HepG2 (cell line): ENCODE data around the gene MLC1. TPM values are rescaled to one million over a fixed set of nuclear protein-coding genes. Genes with fewer than 3 reads are reported as not detected.

Experiments
- ATAC-seq: fragments of 200-7000 bp; cut with Tn5 transposase; 3 replicates; pipeline ENCODE4 v1.9.1; 2020; ENCODE audit warnings: mild to moderate bottlenecking, moderate library complexity
- BruUV-seq: library from RNA; stranded (reverse); fragments of 400-500 nt; replicated peaks from 2 replicates; lab custom pipeline; 2021; lab: Mats Ljungman, UMichigan
- CTCF ChIA-PET: fragments of 300-600 bp; formaldehyde crosslinking; extraction: SDS; loops from one replicate; lab custom pipeline; 2021; ENCODE audit warnings: low total read pairs, inconsistent platforms, low intra/inter-chr PET ratio; lab: Yijun Ruan, JAX
- POLR2A ChIA-PET: fragments of 350-600 bp; sonication (Branson Sonifier 250); formaldehyde crosslinking; loops from one replicate; lab custom pipeline; 2020; ENCODE audit warnings: antibody characterized with exemption, inconsistent platforms; lab: Yijun Ruan, JAX
- DNase-seq: peaks from one replicate; pipeline ENCODE4 v3.0.0-alpha.2; 2015; ENCODE audit warnings: low spot score
- FAIRE-seq: peaks from 3 replicates; lab custom pipeline; 2011; peaks lifted over from hg19 to GRCh38; lab: Jason Lieb, UNC
- H2AFZ ChIP-seq: one replicate; pipeline ENCODE4 v1.6.1; 2011; ENCODE audit warnings: low read length, inconsistent platforms
- H3K27ac ChIP-seq: fragments of 300-600 bp; 3 replicates; pipeline ENCODE4 v1.8.0; 2011; ENCODE audit warnings: mixed run types, mild to moderate bottlenecking, mixed read lengths, low read length, inconsistent platforms; ENCODE audit not compliant: insufficient read depth; ENCODE audit errors: extremely low read length
- H3K27me3 ChIP-seq, 2 experiments: fragments of 200-600 bp in 1 of 2; 2 replicates in 1 of 2; 3 replicates in 1 of 2; pipeline versions ENCODE4 v1.6.0 to v1.8.0; 2011; ENCODE audit warnings: low read length in 2 of 2, mild to moderate bottlenecking in 2 of 2, moderate library complexity in 2 of 2, inconsistent platforms in 1 of 2; ENCODE audit not compliant: insufficient read depth in 2 of 2, control insufficient read depth in 1 of 2
- H3K36me3 ChIP-seq, 2 experiments: fragments of 200-600 bp in 1 of 2; replicated peaks in 1 of 2; 2 replicates in 1 of 2; 3 replicates in 1 of 2; pipeline versions ENCODE4 v1.5.1 to v1.8.0; 2011; ENCODE audit warnings: low read length in 2 of 2, inconsistent platforms in 1 of 2; ENCODE audit not compliant: insufficient read depth in 2 of 2, control insufficient read depth in 1 of 2
- H3K4me1 ChIP-seq: 2 replicates; pipeline ENCODE4 v1.5.1; 2012; ENCODE audit warnings: low read length, inconsistent platforms; ENCODE audit not compliant: insufficient read depth
- H3K4me2 ChIP-seq: 2 replicates; pipeline ENCODE4 v1.6.0; 2011; ENCODE audit warnings: low read depth, low read length, inconsistent platforms
- H3K4me3 ChIP-seq, 3 experiments: fragments of 200-600 bp in 1 of 3; sonication (generic), shearing (Covaris generic) in 1 of 3; replicated peaks in 1 of 3; 2 replicates each; pipeline ENCODE4 v1.5.1; 2011 to 2016; ENCODE audit warnings: low read length in 3 of 3, inconsistent platforms in 2 of 3, low read depth in 2 of 3, mild to moderate bottlenecking in 2 of 3, control low read depth in 1 of 3, mixed read lengths in 1 of 3; ENCODE audit not compliant: insufficient read depth in 1 of 3
- H3K79me2 ChIP-seq: one replicate; pipeline ENCODE4 v1.6.1; 2011; ENCODE audit warnings: low read length, inconsistent platforms; ENCODE audit not compliant: insufficient read depth
- H3K9ac ChIP-seq: 2 replicates; pipeline ENCODE4 v1.6.0; 2011; ENCODE audit warnings: mild to moderate bottlenecking, low read depth, low read length, inconsistent platforms; ENCODE audit not compliant: insufficient read depth
- H3K9me3 ChIP-seq: 2 replicates; pipeline ENCODE4 v1.5.1; 2012; ENCODE audit warnings: mild to moderate bottlenecking, low read length
- H4K20me1 ChIP-seq: 2 replicates; pipeline ENCODE4 v1.6.0; 2011; ENCODE audit warnings: inconsistent platforms, mild to moderate bottlenecking, low read length, moderate library complexity; ENCODE audit not compliant: insufficient read depth
- CCDC6 ChIP-seq: sonication (generic); formaldehyde crosslinking; IDR thresholded peaks from 2 replicates; pipeline ENCODE4 v1.8.1; 2022; ENCODE audit warnings: mild to moderate bottlenecking, missing genetic modification reagents, moderate library complexity
- DR1 ChIP-seq: sonication (generic); formaldehyde crosslinking; IDR thresholded peaks from 2 replicates; pipeline ENCODE4 v1.8.0; 2021; ENCODE audit warnings: mild to moderate bottlenecking, missing genetic modification reagents, inconsistent platforms
- NFE2L2 ChIP-seq: fragments of 150-350 bp; IDR thresholded peaks from 2 replicates; pipeline ENCODE4 v1.6.1; 2014; ENCODE audit warnings: low read length
- PHF5A ChIP-seq: IDR thresholded peaks from one replicate; pipeline ENCODE4 v1.6.1; 2018; ENCODE audit warnings: low read depth, missing genetic modification reagents; ENCODE audit not compliant: unreplicated experiment
- SALL1 ChIP-seq: sonication (generic); formaldehyde crosslinking; IDR thresholded peaks from 2 replicates; pipeline ENCODE4 v1.8.0; 2022; ENCODE audit warnings: mild to moderate bottlenecking, missing genetic modification reagents
- U2AF2 ChIP-seq: fragments of 200-400 bp; formaldehyde crosslinking; IDR thresholded peaks from 2 replicates; pipeline ENCODE4 v1.6.1; 2017; ENCODE audit warnings: low read depth, mild to moderate bottlenecking, low read length
- ZNF138 ChIP-seq: sonication (generic); formaldehyde crosslinking; IDR thresholded peaks from 2 replicates; pipeline ENCODE4 v1.5.0; 2020; ENCODE audit warnings: mild to moderate bottlenecking, low read depth, missing genetic modification reagents
- ZNF20 ChIP-seq: sonication (generic); formaldehyde crosslinking; IDR thresholded peaks from 2 replicates; pipeline ENCODE4 v1.4.0; 2020; ENCODE audit warnings: mild to moderate bottlenecking, moderate library complexity, missing genetic modification reagents
- ZNF572 ChIP-seq: sonication (generic); formaldehyde crosslinking; IDR thresholded peaks from 2 replicates; pipeline ENCODE4 v1.5.1; 2020; ENCODE audit warnings: mild to moderate bottlenecking, missing genetic modification reagents
- ZNF660 ChIP-seq: sonication (generic); formaldehyde crosslinking; IDR thresholded peaks from 2 replicates; pipeline ENCODE4 v1.5.1; 2020; ENCODE audit warnings: mild to moderate bottlenecking, low read depth, missing genetic modification reagents, borderline replicate concordance
- WGBS: methylation state at CpG from one replicate; pipeline ENCODE4 v1.1.6; 2017; ENCODE audit warnings: low lambda C conversion rate; 5-methylcytosine and 5-hydroxymethylcytosine counted together
- in situ Hi-C: cut with HindIII; loops from 2 replicates; pipeline ENCODE4 v1.10.0; 2017; ENCODE audit warnings: low pct_unique_long_range_greater_than_20kb; ENCODE audit not compliant: extremely low pct_ligation_motif_present
- intact Hi-C: fragments of 100-400 bp; cut with micrococcal nuclease; formaldehyde crosslinking; loops from one replicate; pipeline ENCODE4 v1.10.0; 2022; ENCODE audit not compliant: unreplicated experiment
- polyA plus RNA-seq, 8 experiments: library from polyadenylated mRNA; depleted of rRNA in 3 of 8; stranded (reverse) in 7 of 8; unstranded in 1 of 8; fragments of >200 nt; fragmentation: Illumina TruSeq in 4 of 8; extraction: Trizol in 4 of 8; gene quantifications; 2 replicates each; pipeline versions ENCODE4 v1.2.1 to v1.2.3, GENCODE V29; 2011 to 2016; ENCODE audit warnings: low read depth in 4 of 8, missing spikeins in 1 of 8, mixed read lengths in 1 of 8; ENCODE audit not compliant: insufficient read depth in 1 of 8
- total RNA-seq, 5 experiments: library from RNA; depleted of rRNA; stranded (reverse); fragments of >200 nt; fragmentation: Illumina TruSeq; extraction: Trizol; gene quantifications; 2 replicates each; pipeline ENCODE4 v1.2.3, GENCODE V29; 2016; ENCODE audit warnings: low read depth in 1 of 5
- TF ChIP-seq, protein P1 (sequence below), 2 experiments: sonication (generic) in 1 of 2; formaldehyde crosslinking in 1 of 2; IDR thresholded peaks; 2 replicates each; pipeline versions ENCODE4 v1.4.0 to v1.6.1; 2018 to 2020; ENCODE audit warnings: missing genetic modification reagents in 2 of 2, borderline replicate concordance in 1 of 2, low read depth in 1 of 2, mild to moderate bottlenecking in 1 of 2, missing biosample characterization in 1 of 2
- TF ChIP-seq, protein P2 (sequence below): sonication (generic); formaldehyde crosslinking; IDR thresholded peaks from 2 replicates; pipeline ENCODE4 v1.4.0; 2020; ENCODE audit warnings: missing genetic modification reagents

MLC1 gene
- total and polyA plus RNA-seq, 2 of the 13 experiments (the other 11 are each of a cell fraction or from before 2014, with no cell fraction given) = not detected

GRCh38 chr22:50049299-50050195 lies 35.7 kb downstream of the MLC1 start:
- POLR2A ChIA-PET = no interaction called here
- DNase-seq = no peak

DNA sequence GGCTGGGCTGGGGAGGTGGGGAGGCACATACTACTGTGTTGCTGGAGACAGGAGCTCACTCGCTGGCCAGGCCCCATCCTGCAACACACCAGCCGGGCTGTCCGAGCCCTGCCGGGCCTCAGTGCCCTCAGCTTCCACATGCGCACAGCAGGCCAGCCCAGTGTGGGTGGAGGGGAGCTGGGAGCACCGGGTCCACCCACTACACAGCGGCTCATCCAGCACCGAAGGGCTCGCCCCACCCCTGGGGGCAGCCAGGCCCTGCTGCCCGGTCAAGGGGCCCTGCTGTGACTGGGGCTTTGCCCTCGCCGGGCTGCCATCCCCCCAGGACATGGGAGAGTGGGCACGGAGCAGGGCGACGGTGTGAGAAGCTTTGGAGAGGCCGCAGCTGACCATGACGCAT lies 36.4 kb downstream of the MLC1 start:
- ATAC-seq (no peak; the same call in 2 of the 3 replicates), FAIRE-seq (no peak), DNase-seq (no peak)
- POLR2A ChIA-PET = no interaction called here
- H3K4me2 ChIP-seq = no peak overlapping the region
- in situ Hi-C loops = no loop called here
- no peaks in the 10 kb centered on the region for H3K36me3 ChIP-seq
- no peaks in the 10 kb centered on the region for H3K9me3 ChIP-seq
- H3K27me3 ChIP-seq = peaks cover 3 to 47% of the 10 kb centered on the region in 2 experiments; a peak in 4 of 5 replicates
- no peaks in the 10 kb centered on the region for H3K4me1 ChIP-seq
- no peak overlapping the region for H2AFZ ChIP-seq
- no peak overlapping the region for H3K9ac ChIP-seq
- H4K20me1 ChIP-seq = no peaks in the 10 kb centered on the region
- H3K27ac ChIP-seq = no peak overlapping the region
- TF ChIP-seq, protein P1, sequence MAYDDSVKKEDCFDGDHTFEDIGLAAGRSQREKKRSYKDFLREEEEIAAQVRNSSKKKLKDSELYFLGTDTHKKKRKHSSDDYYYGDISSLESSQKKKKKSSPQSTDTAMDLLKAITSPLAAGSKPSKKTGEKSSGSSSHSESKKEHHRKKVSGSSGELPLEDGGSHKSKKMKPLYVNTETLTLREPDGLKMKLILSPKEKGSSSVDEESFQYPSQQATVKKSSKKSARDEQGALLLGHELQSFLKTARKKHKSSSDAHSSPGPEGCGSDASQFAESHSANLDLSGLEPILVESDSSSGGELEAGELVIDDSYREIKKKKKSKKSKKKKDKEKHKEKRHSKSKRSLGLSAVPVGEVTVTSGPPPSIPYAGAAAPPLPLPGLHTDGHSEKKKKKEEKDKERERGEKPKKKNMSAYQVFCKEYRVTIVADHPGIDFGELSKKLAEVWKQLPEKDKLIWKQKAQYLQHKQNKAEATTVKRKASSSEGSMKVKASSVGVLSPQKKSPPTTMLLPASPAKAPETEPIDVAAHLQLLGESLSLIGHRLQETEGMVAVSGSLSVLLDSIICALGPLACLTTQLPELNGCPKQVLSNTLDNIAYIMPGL (CRISPR knock-in tag; IDR thresholded peaks at IDR 0.05; ENCODE audit: borderline replicate concordance in 1 of 2, low read depth in 1 of 2) = no peak
- no peak for TF ChIP-seq ZNF138 (CRISPR knock-in tag)
- TF ChIP-seq PHF5A (CRISPR knock-in tag) = no peak
- no peak for TF ChIP-seq DR1 (CRISPR knock-in tag)
- H3K4me3 ChIP-seq = no peak overlapping the region
- no peaks in the 10 kb centered on the region for H3K79me2 ChIP-seq
- CTCF ChIA-PET = no interaction called here
- WGBS = 46% methylated on average over 10 of the region's 17 CpGs
- BruUV-seq = no TSS peak
- intact Hi-C loops = no loop called here

More at GRCh38 chr22:50049299-50050195, 35.7 kb downstream of the MLC1 start:
- no TSS peak for BruUV-seq
- Histone ChIP-seq H4K20me1 (no peaks in the 10 kb centered on the region), H3K36me3 (no peaks in the 10 kb centered on the region), H3K9me3 (no peaks in the 10 kb centered on the region), H2AFZ (no peak overlapping the region), H3K79me2 (no peaks in the 10 kb centered on the region), H3K4me1 (no peaks in the 10 kb centered on the region), H3K27me3 (peaks cover 3 to 43% of the 10 kb centered on the region in 2 experiments; a peak in 4 of 5 replicates), H3K4me3 (no peak overlapping the region), H3K27ac (no peak overlapping the region), H3K9ac (no peak overlapping the region), H3K4me2 (no peak overlapping the region)
- no peak for TF ChIP-seq CCDC6 (CRISPR knock-in tag)
- no peak for TF ChIP-seq ZNF572
- no peak for TF ChIP-seq U2AF2
- TF ChIP-seq ZNF660 (CRISPR knock-in tag) = no peak
- no peak for TF ChIP-seq NFE2L2
- no peak for TF ChIP-seq SALL1
- TF ChIP-seq, protein P2, sequence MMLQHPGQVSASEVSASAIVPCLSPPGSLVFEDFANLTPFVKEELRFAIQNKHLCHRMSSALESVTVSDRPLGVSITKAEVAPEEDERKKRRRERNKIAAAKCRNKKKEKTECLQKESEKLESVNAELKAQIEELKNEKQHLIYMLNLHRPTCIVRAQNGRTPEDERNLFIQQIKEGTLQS (CRISPR knock-in tag) = no peak
- no peak for TF ChIP-seq ZNF20 (CRISPR knock-in tag)
- FAIRE-seq = no peak
- in situ Hi-C loops = no loop called here
- no peak for ATAC-seq
- CTCF ChIA-PET = no interaction called here
- intact Hi-C loops = no loop called here
- WGBS = 54% methylated on average over 21 of the region's 36 CpGs
